Measurements from ENCODE around the gene SERPINE3. TPM values are rescaled to one million over a fixed set of nuclear protein-coding genes. Genes with fewer than 3 reads are reported as not detected.

SERPINE3 gene
- total RNA-seq, 4 donors from 2014 or later, result 0.12 TPM; not detected in 3

DNA sequence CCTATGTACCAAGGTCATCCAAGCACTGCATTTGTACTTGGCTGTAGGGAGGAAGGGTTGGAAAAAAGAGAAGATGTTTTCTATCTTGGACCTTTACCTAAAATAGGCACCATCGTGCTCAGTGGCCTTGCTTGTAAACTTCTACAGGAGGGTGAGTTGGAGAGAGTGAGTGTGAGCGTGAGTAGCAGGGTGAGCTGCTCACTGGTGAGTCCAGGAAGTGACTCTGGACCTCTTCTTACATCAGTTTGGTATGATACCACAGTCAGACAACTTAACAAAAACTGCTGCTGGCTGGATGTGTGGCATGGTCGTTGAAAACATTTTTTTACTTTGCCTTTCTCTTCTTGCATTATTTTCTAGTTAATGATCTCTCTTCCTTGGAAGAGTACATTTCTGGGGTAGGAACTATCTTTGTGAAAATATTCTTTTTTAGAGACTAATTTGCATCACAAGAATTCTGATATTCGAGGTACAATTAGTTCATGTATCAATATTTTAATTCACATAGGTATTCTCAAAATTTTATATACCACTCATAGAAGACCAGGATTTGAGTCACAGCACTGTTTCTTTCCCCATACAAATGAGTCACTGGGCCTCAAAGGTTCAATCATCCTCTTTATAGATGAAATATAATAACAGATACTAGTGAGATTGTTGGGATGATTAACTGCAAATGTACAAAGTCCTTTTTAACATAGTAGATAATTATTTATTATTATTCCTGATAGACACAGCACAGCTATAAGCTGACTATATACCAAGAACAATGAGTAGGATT, 651 bp downstream of the SERPINE3 start:
- DNase-seq (ENCODE audit: low spot score in 2 of 2), result no peak
- TF ChIP-seq POLR2A (IDR thresholded peaks at IDR 0.05), result no peak
- TF ChIP-seq, protein P1, sequence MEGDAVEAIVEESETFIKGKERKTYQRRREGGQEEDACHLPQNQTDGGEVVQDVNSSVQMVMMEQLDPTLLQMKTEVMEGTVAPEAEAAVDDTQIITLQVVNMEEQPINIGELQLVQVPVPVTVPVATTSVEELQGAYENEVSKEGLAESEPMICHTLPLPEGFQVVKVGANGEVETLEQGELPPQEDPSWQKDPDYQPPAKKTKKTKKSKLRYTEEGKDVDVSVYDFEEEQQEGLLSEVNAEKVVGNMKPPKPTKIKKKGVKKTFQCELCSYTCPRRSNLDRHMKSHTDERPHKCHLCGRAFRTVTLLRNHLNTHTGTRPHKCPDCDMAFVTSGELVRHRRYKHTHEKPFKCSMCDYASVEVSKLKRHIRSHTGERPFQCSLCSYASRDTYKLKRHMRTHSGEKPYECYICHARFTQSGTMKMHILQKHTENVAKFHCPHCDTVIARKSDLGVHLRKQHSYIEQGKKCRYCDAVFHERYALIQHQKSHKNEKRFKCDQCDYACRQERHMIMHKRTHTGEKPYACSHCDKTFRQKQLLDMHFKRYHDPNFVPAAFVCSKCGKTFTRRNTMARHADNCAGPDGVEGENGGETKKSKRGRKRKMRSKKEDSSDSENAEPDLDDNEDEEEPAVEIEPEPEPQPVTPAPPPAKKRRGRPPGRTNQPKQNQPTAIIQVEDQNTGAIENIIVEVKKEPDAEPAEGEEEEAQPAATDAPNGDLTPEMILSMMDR (IDR thresholded peaks at IDR 0.05), result no peak
- 79 to 86% methylated on average over 4 of the region's 4 CpGs for WGBS, 2 donors
- intact Hi-C loops (cut with DNase I; ENCODE audit: low total_unique reads), result no loop called here
- no peak overlapping the region for H3K4me3 ChIP-seq (ENCODE audit: low read depth, poor library complexity, severe bottlenecking)

DNA sequence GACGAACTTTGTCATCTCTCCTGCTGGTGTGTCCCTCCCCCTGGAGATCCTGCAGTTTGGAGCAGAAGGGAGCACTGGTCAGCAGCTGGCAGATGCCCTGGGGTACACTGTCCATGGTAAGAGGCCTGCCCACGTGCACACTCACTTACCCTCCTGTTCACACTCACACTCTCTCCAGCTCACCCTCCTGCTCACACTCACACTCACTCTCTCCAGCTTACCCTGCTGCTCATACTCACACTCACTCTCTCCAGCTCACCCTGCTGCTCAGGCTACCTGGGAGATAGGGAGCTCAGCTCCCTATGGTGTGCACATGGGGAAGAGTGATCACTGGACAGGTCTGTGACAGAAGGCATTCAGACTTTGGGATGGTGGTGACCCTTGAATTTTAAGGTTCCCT, 1.7 kb downstream of the SERPINE3 start:
- no peak for DNase-seq (ENCODE audit: low spot score in 2 of 2)
- no peak for TF ChIP-seq POLR2A (IDR thresholded peaks at IDR 0.05)
- H3K4me3 ChIP-seq (ENCODE audit: low read depth, poor library complexity, severe bottlenecking), result no peak overlapping the region
- intact Hi-C loops (cut with DNase I; ENCODE audit: low total_unique reads), result no loop called here
- WGBS, 2 donors, result 81 to 90% methylated on average over 2 of the region's 2 CpGs

DNA sequence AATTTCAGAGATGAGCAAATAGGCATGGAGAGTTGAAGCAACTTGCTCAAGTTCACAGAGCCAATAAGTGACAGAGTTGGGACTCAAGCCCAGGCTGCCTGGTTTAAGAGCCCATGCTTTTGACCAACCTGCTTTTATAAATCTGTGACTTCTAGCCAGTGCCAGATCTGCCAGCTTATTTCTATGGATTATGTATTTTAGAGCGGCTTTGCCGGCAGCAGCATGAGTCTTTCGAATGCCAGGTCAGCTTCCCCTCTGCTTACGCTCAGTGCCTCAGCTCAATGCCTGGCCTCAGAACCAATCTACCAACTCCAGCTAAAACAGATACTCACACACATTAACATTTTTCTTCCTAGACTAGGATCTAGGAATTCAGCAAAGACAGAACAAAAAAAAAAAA, 2.3 kb downstream of the SERPINE3 start:
- TF ChIP-seq, protein P1 (IDR thresholded peaks at IDR 0.05), result no peak
- TF ChIP-seq POLR2A (IDR thresholded peaks at IDR 0.05), result no peak
- DNase-seq (ENCODE audit: low spot score in 2 of 2), result no peak
- no peak overlapping the region for H3K4me3 ChIP-seq (ENCODE audit: low read depth, poor library complexity, severe bottlenecking)
- intact Hi-C loops (cut with DNase I; ENCODE audit: low total_unique reads), result no loop called here
- WGBS, 2 donors, result 91 to 97% methylated on average over 4 of the region's 4 CpGs

DNA sequence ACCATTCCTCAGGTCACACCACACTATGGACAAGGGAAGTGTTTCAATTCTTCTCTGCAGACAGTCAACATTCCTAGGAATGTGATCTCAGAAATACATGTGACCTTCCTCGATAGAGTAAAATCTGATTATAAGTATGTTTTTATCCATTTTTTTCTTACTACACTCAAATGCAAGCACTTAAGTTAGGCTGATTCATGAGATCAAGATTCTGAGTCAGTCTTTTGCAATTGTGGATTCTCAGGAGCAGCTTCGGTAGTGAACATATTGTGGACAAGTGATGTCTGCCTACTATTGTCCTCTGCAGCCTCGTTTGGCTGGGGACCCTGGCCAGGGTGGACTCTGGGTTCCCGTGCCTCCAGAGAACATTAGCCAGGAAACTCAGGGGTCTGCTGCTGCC, 3.2 kb downstream of the SERPINE3 start:
- WGBS, 2 donors, result 77 to 82% methylated on average over 4 of the region's 4 CpGs
- TF ChIP-seq, protein P1 (IDR thresholded peaks at IDR 0.05), result no peak
- TF ChIP-seq POLR2A (IDR thresholded peaks at IDR 0.05), result no peak
- intact Hi-C loops (cut with DNase I; ENCODE audit: low total_unique reads), result no loop called here
- no peak for DNase-seq (ENCODE audit: low spot score in 2 of 2)
- H3K4me3 ChIP-seq (ENCODE audit: low read depth, poor library complexity, severe bottlenecking), result no peak overlapping the region

DNA sequence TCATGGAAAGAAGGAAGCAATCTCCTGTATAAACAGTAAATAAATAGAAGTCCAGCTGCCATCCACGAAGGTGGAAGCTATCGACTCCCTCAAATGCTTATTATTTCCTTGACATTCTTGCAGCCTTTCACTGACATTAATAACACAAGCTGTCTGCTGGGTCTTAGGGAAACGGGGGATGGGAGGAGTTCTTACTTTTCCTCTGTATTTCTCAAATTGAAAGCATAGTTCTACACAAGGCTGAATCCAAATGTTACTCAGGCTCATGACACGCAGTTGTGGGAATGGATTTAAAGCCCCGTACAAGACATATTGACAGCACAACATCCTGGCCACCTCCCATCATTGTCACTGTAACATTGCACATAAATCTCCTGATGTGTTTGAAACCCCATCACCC, 4.0 kb downstream of the SERPINE3 start:
- TF ChIP-seq, protein P1 (IDR thresholded peaks at IDR 0.05), result no peak
- no peak for TF ChIP-seq POLR2A (IDR thresholded peaks at IDR 0.05)
- H3K4me3 ChIP-seq (ENCODE audit: low read depth, poor library complexity, severe bottlenecking), result no peak overlapping the region
- intact Hi-C loops (cut with DNase I; ENCODE audit: low total_unique reads), result no loop called here
- no peak for DNase-seq (ENCODE audit: low spot score in 2 of 2)
- WGBS, 2 donors, result 53 to 64% methylated on average over 5 of the region's 5 CpGs

DNA sequence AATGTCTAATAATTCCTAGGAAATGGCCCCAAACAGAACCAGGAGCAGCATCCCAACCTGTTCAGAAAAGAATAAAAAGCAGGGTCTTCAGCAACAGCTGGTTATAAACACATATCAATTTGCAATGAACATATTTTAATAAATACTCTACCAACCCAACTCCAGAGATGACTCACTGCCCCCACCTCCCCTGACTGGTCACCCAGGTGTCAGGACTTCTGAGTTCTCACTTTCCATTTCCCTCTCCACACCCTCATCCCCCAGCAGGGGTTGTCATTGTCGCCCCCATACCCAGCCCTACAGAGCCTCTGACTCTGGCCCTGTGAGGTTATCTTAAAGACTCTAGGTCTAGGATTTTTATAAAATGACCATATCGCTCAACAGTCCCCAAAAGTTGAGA, 6.9 kb downstream of the SERPINE3 start:
- intact Hi-C loops (cut with DNase I; ENCODE audit: low total_unique reads), result no loop called here
- WGBS, 2 donors, result 75 to 85% methylated on average over 2 of the region's 2 CpGs
- no peak for TF ChIP-seq POLR2A (IDR thresholded peaks at IDR 0.05)
- TF ChIP-seq, protein P1 (IDR thresholded peaks at IDR 0.05), result no peak

More for the DNA sequence above, 6.9 kb downstream of the SERPINE3 start:
- no peak overlapping the region for H3K4me3 ChIP-seq (ENCODE audit: low read depth, poor library complexity, severe bottlenecking)
- DNase-seq (ENCODE audit: low spot score in 2 of 2), result no peak
